CD4-positive, CD25-positive, alpha-beta regulatory T cell (primary cell): ENCODE data around the gene WDFY4. TPM values are rescaled to one million over a fixed set of nuclear protein-coding genes. Genes with fewer than 3 reads are reported as not detected.

Source experiments
- ATAC-seq, 2 donors: fragments of 150-1000 bp; cut with Tn5 transposase; one replicate each; pipeline ENCODE4 v1.10.0; 2021; ENCODE audit warnings: low read depth in 2 of 2, moderate number of reproducible peaks in 2 of 2, moderate library complexity in 1 of 2
- DNase-seq, 3 donors: peaks; one replicate each; pipeline versions ENCODE4 v3.0.0 to v3.0.0-alpha.2; 2012 to 2022; ENCODE audit warnings: mixed read lengths in 1 of 3
- H3K27ac ChIP-seq: one replicate; pipeline ENCODE4 v1.7.0; 2013; ENCODE audit warnings: mild to moderate bottlenecking, low read length; ENCODE audit not compliant: insufficient read depth, poor library complexity, severe bottlenecking
- H3K27me3 ChIP-seq: one replicate; pipeline ENCODE4 v1.7.0; 2013; ENCODE audit warnings: low read length; ENCODE audit not compliant: control insufficient read depth, insufficient read depth
- H3K36me3 ChIP-seq: one replicate; pipeline ENCODE4 v1.7.0; 2013; ENCODE audit warnings: mild to moderate bottlenecking, low read length, moderate library complexity; ENCODE audit not compliant: control insufficient read depth, insufficient read depth
- H3K4me1 ChIP-seq: 2 replicates; pipeline ENCODE4 v1.7.0; 2013; ENCODE audit warnings: mild to moderate bottlenecking, low read length; ENCODE audit not compliant: insufficient read depth, control insufficient read depth, poor library complexity, severe bottlenecking
- H3K4me3 ChIP-seq: one replicate; pipeline ENCODE4 v1.7.0; 2013; ENCODE audit warnings: low read depth, mild to moderate bottlenecking, low read length, moderate library complexity
- H3K9me3 ChIP-seq, 2 experiments: 1 replicate in 1 of 2; 2 replicates in 1 of 2; pipeline ENCODE4 v1.7.0; 2013; ENCODE audit warnings: low read length in 2 of 2, mild to moderate bottlenecking in 1 of 2, moderate library complexity in 1 of 2; ENCODE audit not compliant: control insufficient read depth in 2 of 2
- H3K27ac Mint-ChIP-seq, 3 donors: one replicate each; pipeline ENCODE4 v1.8.0; 2020 to 2022; ENCODE audit warnings: mild to moderate bottlenecking in 3 of 3, mixed read lengths in 3 of 3, moderate library complexity in 2 of 3
- H3K27me3 Mint-ChIP-seq: one replicate; pipeline ENCODE4 v1.8.0; 2022; ENCODE audit warnings: mild to moderate bottlenecking, mixed read lengths
- H3K36me3 Mint-ChIP-seq: one replicate; pipeline ENCODE4 v1.8.0; 2020; ENCODE audit warnings: mixed read lengths
- H3K4me1 Mint-ChIP-seq, 4 donors: one replicate each; pipeline ENCODE4 v1.8.0; 2020 to 2022; ENCODE audit warnings: mixed read lengths in 4 of 4, mild to moderate bottlenecking in 1 of 4
- H3K4me3 Mint-ChIP-seq, 4 donors: one replicate each; pipeline ENCODE4 v1.8.0; 2020 to 2022; ENCODE audit warnings: mild to moderate bottlenecking in 4 of 4, mixed read lengths in 4 of 4, moderate library complexity in 3 of 4
- H3K9me3 Mint-ChIP-seq, 7 donors: one replicate each; pipeline ENCODE4 v1.8.0; 2020 to 2022; ENCODE audit warnings: mixed read lengths in 7 of 7, mild to moderate bottlenecking in 3 of 7, moderate library complexity in 2 of 7
- polyA plus RNA-seq, 4 donors: library from polyadenylated mRNA; unstranded; fragments of 300-500 nt; fragmentation: Illumina TruSeq; gene quantifications; one replicate each; pipeline ENCODE4 v1.2.3, GENCODE V29; 2021
- total RNA-seq: library from RNA; stranded (reverse); gene quantifications from one replicate; pipeline ENCODE4 v1.2.3, GENCODE V29; 2022

Gene WDFY4
- total and polyA plus RNA-seq, 5 donors from 2014 or later, result 0.15 to 0.57 (median 0.34) TPM

GRCh38 chr10:48759113-48759901, 74.6 kb downstream of the WDFY4 start:
- peaks cover 16% of the 10 kb centered on the region for H3K27me3 Mint-ChIP-seq
- no peak overlapping the region for H3K27ac Mint-ChIP-seq
- Histone ChIP-seq H3K4me3 (no peak overlapping the region), H3K27ac (no peak overlapping the region), H3K36me3 (no peaks in the 10 kb centered on the region), H3K4me1 (no peaks in the 10 kb centered on the region), H3K27me3 (peaks cover 3% of the 10 kb centered on the region), H3K9me3 (no peaks in the 10 kb centered on the region)
- DNase-seq (no peak), ATAC-seq (no peak)
- H3K4me1 Mint-ChIP-seq, result no peaks in the 10 kb centered on the region
- no peak overlapping the region for H3K4me3 Mint-ChIP-seq
- H3K9me3 Mint-ChIP-seq, result peaks cover 0 to 4% (median 0%) of the 10 kb centered on the region in 7 donors
- H3K36me3 Mint-ChIP-seq, result no peaks in the 10 kb centered on the region

- DNase-seq (no peak), ATAC-seq (no peak)
- Mint-ChIP-seq H3K36me3 (no peaks in the 10 kb centered on the region), H3K27ac (no peak overlapping the region), H3K27me3 (peaks cover 16% of the 10 kb centered on the region), H3K4me3 (no peak overlapping the region), H3K9me3 (peaks cover 0 to 4% (median 0%) of the 10 kb centered on the region in 7 donors), H3K4me1 (peaks cover 0 to 9% (median under 1%) of the 10 kb centered on the region in 4 donors)
- no peaks in the 10 kb centered on the region for H3K4me1 ChIP-seq
- H3K36me3 ChIP-seq, result no peaks in the 10 kb centered on the region
- peaks cover 3% of the 10 kb centered on the region for H3K27me3 ChIP-seq
- H3K9me3 ChIP-seq, result no peaks in the 10 kb centered on the region
- no peak overlapping the region for H3K4me3 ChIP-seq
- H3K27ac ChIP-seq, result no peak overlapping the region
These were observed 76.3 kb downstream of the WDFY4 start for GRCh38 chr10:48760983-48761382.

GRCh38 chr10:48762064-48763042, 77.7 kb downstream of the WDFY4 start:
- Mint-ChIP-seq H3K36me3 (no peaks in the 10 kb centered on the region), H3K4me3 (no peak overlapping the region), H3K27me3 (peaks cover 16% of the 10 kb centered on the region), H3K4me1 (peaks cover 0 to 9% (median under 1%) of the 10 kb centered on the region in 4 donors), H3K9me3 (peaks cover 0 to 4% (median 0%) of the 10 kb centered on the region in 7 donors), H3K27ac (no peak overlapping the region)
- H3K4me1 ChIP-seq, result no peaks in the 10 kb centered on the region
- H3K4me3 ChIP-seq, result no peak overlapping the region
- no peak for ATAC-seq
- H3K27me3 ChIP-seq, result peaks cover 3% of the 10 kb centered on the region
- no peak for DNase-seq
- H3K36me3 ChIP-seq, result no peaks in the 10 kb centered on the region
- no peak overlapping the region for H3K27ac ChIP-seq
- H3K9me3 ChIP-seq, result no peaks in the 10 kb centered on the region

GRCh38 chr10:48763403-48763965, 78.8 kb downstream of the WDFY4 start:
- Histone ChIP-seq H3K4me1 (no peaks in the 10 kb centered on the region), H3K27me3 (peaks cover 3% of the 10 kb centered on the region), H3K36me3 (no peaks in the 10 kb centered on the region), H3K9me3 (no peaks in the 10 kb centered on the region), H3K27ac (no peak overlapping the region), H3K4me3 (no peak overlapping the region)
- Mint-ChIP-seq H3K27ac (no peak overlapping the region), H3K9me3 (peaks cover 0 to 5% (median 0%) of the 10 kb centered on the region in 7 donors), H3K4me1 (peaks cover 0 to 9% (median under 1%) of the 10 kb centered on the region in 4 donors), H3K4me3 (no peak overlapping the region), H3K36me3 (no peaks in the 10 kb centered on the region), H3K27me3 (peaks cover 12% of the 10 kb centered on the region)
- ATAC-seq, result no peak
- no peak for DNase-seq

GRCh38 chr10:48764486-48764885, 79.8 kb downstream of the WDFY4 start:
- H3K27ac Mint-ChIP-seq, result no peak overlapping the region
- peaks cover under 1% of the 10 kb centered on the region for H3K27me3 ChIP-seq
- H3K36me3 Mint-ChIP-seq, result no peaks in the 10 kb centered on the region
- H3K4me1 Mint-ChIP-seq, result peaks cover 0 to 9% (median under 1%) of the 10 kb centered on the region in 4 donors
- H3K4me3 ChIP-seq, result no peak overlapping the region
- no peak overlapping the region for H3K4me3 Mint-ChIP-seq
- no peaks in the 10 kb centered on the region for H3K9me3 ChIP-seq
- ATAC-seq, result no peak
- peaks cover 0 to 5% (median 0%) of the 10 kb centered on the region in 7 donors for H3K9me3 Mint-ChIP-seq
- H3K27me3 Mint-ChIP-seq, result peaks cover 12% of the 10 kb centered on the region
- H3K27ac ChIP-seq, result no peak overlapping the region
- no peaks in the 10 kb centered on the region for H3K4me1 ChIP-seq
- no peak for DNase-seq
- H3K36me3 ChIP-seq, result no peaks in the 10 kb centered on the region

- H3K36me3 Mint-ChIP-seq, result no peaks in the 10 kb centered on the region
These were observed 80.4 kb downstream of the WDFY4 start for GRCh38 chr10:48765039-48765438.

GRCh38 chr10:48765527-48765926, 80.9 kb downstream of the WDFY4 start:
- H3K27me3 ChIP-seq, result no peaks in the 10 kb centered on the region
- no peak overlapping the region for H3K27ac Mint-ChIP-seq
- H3K27ac ChIP-seq, result no peak overlapping the region
- H3K36me3 ChIP-seq, result no peaks in the 10 kb centered on the region
- peaks cover 0 to 9% (median under 1%) of the 10 kb centered on the region in 4 donors for H3K4me1 Mint-ChIP-seq
- H3K4me3 ChIP-seq, result no peak overlapping the region
- peaks cover 0 to 5% (median 0%) of the 10 kb centered on the region in 7 donors for H3K9me3 Mint-ChIP-seq
- no peaks in the 10 kb centered on the region for H3K4me1 ChIP-seq
- peaks cover 12% of the 10 kb centered on the region for H3K27me3 Mint-ChIP-seq
- ATAC-seq, result no peak
- no peak for DNase-seq
- no peak overlapping the region for H3K4me3 Mint-ChIP-seq
- H3K9me3 ChIP-seq, result no peaks in the 10 kb centered on the region
- H3K36me3 Mint-ChIP-seq, result no peaks in the 10 kb centered on the region

More at GRCh38 chr10:48765039-48765438, 80.4 kb downstream of the WDFY4 start:
- no peaks in the 10 kb centered on the region for H3K9me3 ChIP-seq
- no peak overlapping the region for H3K27ac ChIP-seq
- Mint-ChIP-seq H3K9me3 (peaks cover 0 to 5% (median 0%) of the 10 kb centered on the region in 7 donors), H3K27ac (peak overlapping the region in 1 of 3 donors; percentile 27), H3K27me3 (peaks cover 12% of the 10 kb centered on the region), H3K4me1 (peaks cover 0 to 9% (median under 1%) of the 10 kb centered on the region in 4 donors), H3K4me3 (no peak overlapping the region)
- no peak overlapping the region for H3K4me3 ChIP-seq
- ATAC-seq (no peak), DNase-seq (peak in 1 of 3 donors; percentile 40)
- no peaks in the 10 kb centered on the region for H3K4me1 ChIP-seq
- H3K27me3 ChIP-seq, result no peaks in the 10 kb centered on the region
- no peaks in the 10 kb centered on the region for H3K36me3 ChIP-seq
